ENCODE results near the gene MYO7A.

MYO7A gene

GRCh38 chr11:77202941-77203900 lies 75.2 kb downstream of the MYO7A start:
- no peak for DNase-seq

- no peak for DNase-seq
Observed at GRCh38 chr11:77203901-77204753, 76.1 kb downstream of the MYO7A start.

GRCh38 chr11:77204754-77205466 lies 76.9 kb downstream of the MYO7A start:
- no peak for DNase-seq

GRCh38 chr11:77205467-77206263 lies 77.6 kb downstream of the MYO7A start:
- no peak for DNase-seq

- DNase-seq, result no peak
Observed at GRCh38 chr11:77206264-77207018, 78.4 kb downstream of the MYO7A start.

GRCh38 chr11:77207019-77207485 lies 79.0 kb downstream of the MYO7A start:
- no peak for DNase-seq

GRCh38 chr11:77207618-77208313 lies 79.7 kb downstream of the MYO7A start:
- no peak for DNase-seq

GRCh38 chr11:77208535-77208934 lies 80.5 kb downstream of the MYO7A start:
- no peak for DNase-seq

GRCh38 chr11:77209663-77210062 lies 81.6 kb downstream of the MYO7A start:
- no peak for DNase-seq

GRCh38 chr11:77211040-77211451 lies 83.0 kb downstream of the MYO7A start:
- no peak for DNase-seq

GRCh38 chr11:77211594-77212251 lies 83.7 kb downstream of the MYO7A start:
- no peak for DNase-seq

GRCh38 chr11:77212314-77213007 lies 84.4 kb downstream of the MYO7A start:
- DNase-seq, result no peak

- no peak for DNase-seq
Observed at GRCh38 chr11:77213029-77213579, 85.1 kb downstream of the MYO7A start.

- DNase-seq, result no peak
Observed at GRCh38 chr11:77213589-77214428, 85.8 kb downstream of the MYO7A start.

GRCh38 chr11:77214557-77214956 lies 86.5 kb downstream of the MYO7A start:
- no peak for DNase-seq

GRCh38 chr11:77215106-77215505 lies 87.1 kb downstream of the MYO7A start:
- DNase-seq, result no peak

- DNase-seq, result no peak
Observed at GRCh38 chr11:77217156-77217555, 89.1 kb downstream of the MYO7A start.

- no peak for DNase-seq
Observed at GRCh38 chr11:77223797-77224196, 95.8 kb downstream of the MYO7A start.

All from NCI-H526 treated with DMSO at 0.1 percent for 48 hours (cell line).